Fibroblast of the aortic adventitia (primary cell): ENCODE data around the gene RNF19B. TPM values are rescaled to one million over a fixed set of nuclear protein-coding genes. Genes with fewer than 3 reads are reported as not detected.
A peak's percentile ranks its signal among the peaks of the same experiment; 100 is the strongest.

Experiments used
- DNase-seq: peaks from one replicate; pipeline ENCODE4 v3.0.0-alpha.2; 2010; ENCODE audit warnings: low read depth
- H3K4me3 ChIP-seq: 2 replicates; pipeline ENCODE4 v1.5.1; 2011; ENCODE audit warnings: low read depth, mild to moderate bottlenecking, control low read depth, low read length, moderate library complexity
- total RNA-seq: library from RNA; depleted of rRNA; stranded (reverse); fragments of >200 nt; gene quantifications from 2 replicates; pipeline ENCODE4 v1.2.3, GENCODE V29; 2012; ENCODE audit warnings: low replicate concordance
- TF ChIP-seq, protein P1 (sequence below): IDR thresholded peaks from 2 replicates; pipeline ENCODE4 v1.5.1; 2011; ENCODE audit warnings: mild to moderate bottlenecking, low read length, control low read depth, inconsistent platforms; ENCODE audit not compliant: insufficient read depth

RNF19B gene
- total RNA-seq, 1 donor: 8.5 TPM

DNA sequence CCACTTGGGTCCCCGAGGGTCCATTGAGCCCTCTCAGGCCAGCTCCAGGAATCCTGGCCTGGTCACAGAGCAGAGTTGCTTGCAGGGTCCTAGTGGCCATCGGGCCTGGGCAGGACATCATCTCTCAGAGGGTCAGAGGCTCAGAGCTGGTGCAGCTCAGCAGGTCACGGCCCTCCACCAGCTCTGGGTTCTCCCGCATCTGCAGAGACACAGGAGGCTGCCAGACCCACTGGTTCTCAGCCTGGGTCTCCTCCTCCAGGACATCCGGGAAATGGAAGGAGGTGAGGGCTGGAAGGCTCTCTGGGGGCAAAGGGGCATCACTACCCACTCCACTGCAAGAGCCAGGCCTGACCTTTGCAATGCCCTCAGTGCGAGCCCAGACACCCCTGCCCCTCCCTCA is 69.9 kb downstream of the RNF19B start:
- DNase-seq: no peak
- H3K4me3 ChIP-seq: no peak overlapping the region
- TF ChIP-seq, protein P1, sequence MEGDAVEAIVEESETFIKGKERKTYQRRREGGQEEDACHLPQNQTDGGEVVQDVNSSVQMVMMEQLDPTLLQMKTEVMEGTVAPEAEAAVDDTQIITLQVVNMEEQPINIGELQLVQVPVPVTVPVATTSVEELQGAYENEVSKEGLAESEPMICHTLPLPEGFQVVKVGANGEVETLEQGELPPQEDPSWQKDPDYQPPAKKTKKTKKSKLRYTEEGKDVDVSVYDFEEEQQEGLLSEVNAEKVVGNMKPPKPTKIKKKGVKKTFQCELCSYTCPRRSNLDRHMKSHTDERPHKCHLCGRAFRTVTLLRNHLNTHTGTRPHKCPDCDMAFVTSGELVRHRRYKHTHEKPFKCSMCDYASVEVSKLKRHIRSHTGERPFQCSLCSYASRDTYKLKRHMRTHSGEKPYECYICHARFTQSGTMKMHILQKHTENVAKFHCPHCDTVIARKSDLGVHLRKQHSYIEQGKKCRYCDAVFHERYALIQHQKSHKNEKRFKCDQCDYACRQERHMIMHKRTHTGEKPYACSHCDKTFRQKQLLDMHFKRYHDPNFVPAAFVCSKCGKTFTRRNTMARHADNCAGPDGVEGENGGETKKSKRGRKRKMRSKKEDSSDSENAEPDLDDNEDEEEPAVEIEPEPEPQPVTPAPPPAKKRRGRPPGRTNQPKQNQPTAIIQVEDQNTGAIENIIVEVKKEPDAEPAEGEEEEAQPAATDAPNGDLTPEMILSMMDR: no peak

DNA sequence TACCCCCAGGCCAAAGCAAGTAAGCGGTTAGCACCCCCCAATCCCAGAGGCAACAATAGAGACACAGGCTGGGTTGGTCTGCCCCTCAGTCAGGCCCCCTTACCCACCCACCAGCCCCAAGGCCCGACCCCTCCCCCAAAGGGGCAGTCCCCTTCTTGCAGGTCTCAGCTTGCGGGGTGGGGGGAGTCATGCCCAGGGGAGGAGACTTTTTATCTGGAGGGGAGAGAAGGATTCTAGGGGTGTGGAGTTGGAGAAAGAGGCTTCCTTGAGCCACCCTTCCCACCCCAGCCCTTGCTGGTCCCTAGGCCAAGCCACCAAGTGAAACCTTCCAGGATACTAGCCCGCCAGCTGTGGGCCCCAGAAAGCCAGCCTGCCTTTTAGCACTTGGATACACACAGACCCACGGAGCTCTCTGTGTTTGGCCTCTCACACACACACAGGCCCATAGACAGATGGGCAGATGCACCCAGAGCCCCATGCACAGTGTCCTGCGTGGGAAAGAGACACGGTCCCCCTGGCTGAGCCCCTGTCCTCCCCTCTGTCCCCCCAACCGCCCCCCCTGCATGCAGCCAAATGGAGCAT is 70.5 kb downstream of the RNF19B start:
- no peak for DNase-seq
- TF ChIP-seq, protein P1: no peak
- no peak overlapping the region for H3K4me3 ChIP-seq

DNA sequence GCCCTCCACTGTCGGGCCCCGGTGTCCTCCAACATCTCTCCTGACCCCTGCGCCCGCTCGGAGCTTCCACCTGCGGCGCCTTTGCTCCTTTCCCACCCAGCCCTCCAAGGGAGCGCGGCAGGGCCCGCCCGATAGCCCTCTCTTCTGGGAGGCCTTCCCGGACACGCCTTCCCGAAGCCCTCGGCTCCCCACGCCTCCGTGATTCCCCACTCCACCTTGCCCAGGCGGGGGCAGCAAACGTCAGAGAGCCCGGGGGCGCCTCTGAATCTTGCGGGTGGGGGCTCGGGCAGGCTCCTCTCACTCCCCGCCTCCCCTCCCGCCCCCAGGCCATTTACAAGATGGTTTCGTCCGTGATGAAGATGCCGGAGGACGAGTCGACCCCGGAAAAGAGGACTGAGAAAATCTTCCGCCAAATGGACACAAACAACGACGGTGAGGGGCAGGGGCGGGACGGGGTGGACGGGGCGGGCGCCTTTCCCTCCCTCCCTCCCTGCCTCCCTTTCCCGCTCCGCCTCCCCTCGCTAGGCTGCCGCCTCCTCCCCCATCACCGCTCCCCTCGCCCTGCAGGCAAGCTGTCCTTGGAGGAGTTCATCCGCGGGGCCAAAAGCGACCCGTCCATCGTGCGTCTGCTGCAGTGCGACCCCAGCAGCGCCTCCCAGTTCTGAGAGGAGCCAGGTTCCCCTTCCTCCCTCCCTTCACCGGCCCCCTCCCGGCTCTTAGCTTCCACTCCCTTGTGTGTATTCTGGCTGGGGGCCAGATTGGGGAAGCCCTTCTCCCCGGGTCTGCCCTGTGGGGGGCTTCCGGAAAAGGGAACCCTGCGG is 71.2 kb downstream of the RNF19B start:
- H3K4me3 ChIP-seq: peak overlapping the region; percentile 50
- DNase-seq: no peak
- TF ChIP-seq, protein P1: no peak

DNA sequence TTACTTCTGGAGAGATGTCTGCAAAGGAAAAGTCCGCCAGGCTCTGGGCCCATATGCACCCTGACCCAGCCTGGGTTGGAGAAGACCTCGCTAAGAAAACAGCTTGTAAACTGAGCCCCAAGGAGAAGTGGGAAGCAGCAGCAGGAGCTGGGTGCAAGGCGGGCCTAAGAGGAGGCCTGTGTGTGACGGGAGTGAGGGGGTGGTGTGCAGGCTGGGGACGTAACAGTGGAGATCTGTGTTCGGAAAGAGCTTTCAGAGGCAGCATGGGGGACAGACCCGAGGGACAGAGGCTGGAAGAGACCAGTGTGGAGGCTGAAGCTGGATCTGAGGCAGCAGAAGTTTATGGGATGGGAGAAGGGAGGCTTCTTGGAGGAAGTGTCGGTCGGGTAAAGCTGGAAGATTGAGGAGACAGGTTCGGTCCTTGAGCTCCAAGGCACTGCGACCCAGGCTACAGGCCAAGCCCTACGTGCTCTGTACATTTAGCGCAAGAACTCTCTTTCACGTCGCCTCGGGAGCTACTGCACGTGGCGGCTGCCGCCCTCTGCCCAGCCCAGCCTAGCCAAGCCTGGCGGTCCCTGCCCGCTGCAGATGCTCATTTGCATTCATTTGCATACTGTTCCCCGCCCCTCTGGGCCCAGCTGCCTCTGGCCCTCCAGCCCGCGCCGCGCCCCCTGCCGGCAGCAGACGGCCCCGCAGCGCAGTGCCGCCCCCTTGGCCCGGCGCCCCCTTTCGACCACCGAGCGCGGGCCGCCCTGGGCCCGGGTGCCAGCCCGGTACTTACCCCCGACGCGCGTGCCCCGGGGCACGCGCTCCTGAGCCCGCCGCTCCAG is 72.0 kb downstream of the RNF19B start:
- no peak for DNase-seq
- H3K4me3 ChIP-seq: peak overlapping the region; percentile 50
- TF ChIP-seq, protein P1: peak; percentile 30

DNA sequence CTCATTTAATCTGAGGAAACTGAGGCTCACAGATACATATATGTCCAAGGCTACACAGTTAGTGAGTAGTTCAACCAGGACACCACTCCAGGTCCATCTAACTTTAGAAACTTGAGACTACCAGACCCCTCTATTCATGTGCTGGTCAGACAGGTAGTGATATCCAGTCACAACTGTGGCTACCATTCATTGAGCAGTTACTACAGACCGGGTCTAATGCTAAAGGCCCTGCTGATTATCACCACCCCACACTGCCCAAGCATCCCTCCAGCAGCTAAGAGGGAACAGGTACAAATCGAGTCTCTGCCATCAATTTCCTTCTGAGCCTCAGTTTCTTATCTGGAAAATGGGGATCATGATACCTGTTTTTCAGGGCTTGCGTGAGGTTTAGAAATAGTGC is 73.0 kb downstream of the RNF19B start:
- DNase-seq: no peak
- TF ChIP-seq, protein P1: no peak

DNA sequence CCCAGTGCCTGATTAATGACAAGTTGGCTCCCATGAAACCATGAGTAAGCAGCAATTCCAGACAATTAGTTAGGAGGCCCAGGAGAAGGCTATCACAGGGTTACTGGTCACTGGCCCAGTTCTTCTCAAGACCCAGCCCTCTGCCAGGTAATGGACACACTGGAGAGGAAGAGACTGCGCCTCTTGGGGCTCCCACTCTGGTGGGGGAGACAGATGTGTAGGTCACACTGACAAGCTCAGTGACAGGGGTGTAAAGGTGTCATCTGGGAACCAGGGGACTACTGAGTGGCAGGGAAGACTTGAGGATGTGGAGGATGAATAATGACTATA is 73.4 kb downstream of the RNF19B start:
- H3K4me3 ChIP-seq: no peak overlapping the region
- DNase-seq: no peak
- TF ChIP-seq, protein P1: no peak

More for the DNA sequence above, 73.0 kb downstream of the RNF19B start:
- H3K4me3 ChIP-seq: no peak overlapping the region
